HepG2 (cell line): Measurements from ENCODE around the gene USP7. TPM values are rescaled to one million over a fixed set of nuclear protein-coding genes. Genes with fewer than 3 reads are reported as not detected.
A peak's percentile ranks its signal among the peaks of the same experiment; 100 is the strongest.

Experiments
- CBX5 ChIP-seq: sonication (generic); formaldehyde crosslinking; IDR thresholded peaks from 2 replicates; pipeline ENCODE4 v1.4.0; 2020; ENCODE audit warnings: missing genetic modification reagents, borderline replicate concordance
- CENPBD1 ChIP-seq: sonication (generic); formaldehyde crosslinking; IDR thresholded peaks from 2 replicates; pipeline ENCODE4 v1.8.0; 2022; ENCODE audit warnings: missing genetic modification reagents, low read depth, mild to moderate bottlenecking, borderline replicate concordance
- EZH2 ChIP-seq: conservative IDR thresholded peaks from 2 replicates; pipeline ENCODE4 v1.6.1; 2012; ENCODE audit warnings: mild to moderate bottlenecking, low read depth, low read length, moderate library complexity
- KDM3A ChIP-seq: IDR thresholded peaks from 2 replicates; pipeline ENCODE4 v1.6.1; 2018; ENCODE audit warnings: low read depth, missing compliant biosample characterization
- LRRFIP1 ChIP-seq: sonication (generic); formaldehyde crosslinking; conservative IDR thresholded peaks from 2 replicates; pipeline ENCODE4 v1.4.0; 2020; ENCODE audit warnings: missing genetic modification reagents
- MAFK ChIP-seq, 2 experiments: IDR thresholded peaks in 1 of 2; conservative IDR thresholded peaks in 1 of 2; 2 replicates each; pipeline ENCODE4 v1.6.1; 2011; ENCODE audit warnings: improper control_type of control experiment in 2 of 2, low read length in 2 of 2
- PHF21A ChIP-seq: sonication (generic); formaldehyde crosslinking; IDR thresholded peaks from 2 replicates; pipeline ENCODE4 v1.5.0; 2020; ENCODE audit warnings: mild to moderate bottlenecking, missing genetic modification reagents
- ZNF383 ChIP-seq: sonication (generic); formaldehyde crosslinking; IDR thresholded peaks from 2 replicates; pipeline ENCODE4 v1.4.0; 2020; ENCODE audit warnings: missing genetic modification reagents, mild to moderate bottlenecking, borderline replicate concordance
- ZNF496 ChIP-seq: sonication (generic); formaldehyde crosslinking; IDR thresholded peaks from 2 replicates; pipeline ENCODE4 v1.8.1; 2023; ENCODE audit warnings: mild to moderate bottlenecking, moderate library complexity, missing genetic modification reagents; ENCODE audit not compliant: insufficient replicate concordance
- polyA plus RNA-seq, 8 experiments: library from polyadenylated mRNA; depleted of rRNA in 3 of 8; stranded (reverse) in 7 of 8; unstranded in 1 of 8; fragments of >200 nt; fragmentation: Illumina TruSeq in 4 of 8; extraction: Trizol in 4 of 8; gene quantifications; 2 replicates each; pipeline versions ENCODE4 v1.2.1 to v1.2.3, GENCODE V29; 2011 to 2016; ENCODE audit warnings: low read depth in 4 of 8, missing spikeins in 1 of 8, mixed read lengths in 1 of 8; ENCODE audit not compliant: insufficient read depth in 1 of 8
- total RNA-seq, 5 experiments: library from RNA; depleted of rRNA; stranded (reverse); fragments of >200 nt; fragmentation: Illumina TruSeq; extraction: Trizol; gene quantifications; 2 replicates each; pipeline ENCODE4 v1.2.3, GENCODE V29; 2016; ENCODE audit warnings: low read depth in 1 of 5

The USP7 gene
- total and polyA plus RNA-seq, 2 of the 13 experiments (the other 11 are each of a cell fraction or from before 2014, with no cell fraction given) = 52.5 to 173 TPM

- peak in 1 of 2 experiments; percentile 18; a peak in 1 of 4 replicates for TF ChIP-seq MAFK (conservative IDR thresholded peaks at IDR 0.05 in 1 of 2, IDR thresholded peaks at IDR 0.05 in 1 of 2; ENCODE audit: low read length in 2 of 2)
- no peak for TF ChIP-seq CBX5 (CRISPR knock-in tag)
- no peak for TF ChIP-seq KDM3A (CRISPR knock-in tag)
- no peak for TF ChIP-seq CENPBD1
- no peak for TF ChIP-seq EZH2
- TF ChIP-seq ZNF383 (CRISPR knock-in tag) = no peak
- no peak for TF ChIP-seq ZNF496
- no peak for TF ChIP-seq PHF21A (CRISPR knock-in tag)
- TF ChIP-seq LRRFIP1 = no peak
Measured at GRCh38 chr16:8862309-8863130, 101.2 kb downstream of the USP7 start (continued).
